Suppressor macrophage treated with lipopolysaccharide for 1 hour (primary cell): Measurements from ENCODE around the gene RELN.
A peak's percentile ranks its signal among the peaks of the same experiment; 100 is the strongest.

Experiments
- DNase-seq, 3 donors: peaks; one replicate each; pipeline ENCODE4 v3.0.0-alpha.2; 2020 to 2022

The RELN gene

DNA sequence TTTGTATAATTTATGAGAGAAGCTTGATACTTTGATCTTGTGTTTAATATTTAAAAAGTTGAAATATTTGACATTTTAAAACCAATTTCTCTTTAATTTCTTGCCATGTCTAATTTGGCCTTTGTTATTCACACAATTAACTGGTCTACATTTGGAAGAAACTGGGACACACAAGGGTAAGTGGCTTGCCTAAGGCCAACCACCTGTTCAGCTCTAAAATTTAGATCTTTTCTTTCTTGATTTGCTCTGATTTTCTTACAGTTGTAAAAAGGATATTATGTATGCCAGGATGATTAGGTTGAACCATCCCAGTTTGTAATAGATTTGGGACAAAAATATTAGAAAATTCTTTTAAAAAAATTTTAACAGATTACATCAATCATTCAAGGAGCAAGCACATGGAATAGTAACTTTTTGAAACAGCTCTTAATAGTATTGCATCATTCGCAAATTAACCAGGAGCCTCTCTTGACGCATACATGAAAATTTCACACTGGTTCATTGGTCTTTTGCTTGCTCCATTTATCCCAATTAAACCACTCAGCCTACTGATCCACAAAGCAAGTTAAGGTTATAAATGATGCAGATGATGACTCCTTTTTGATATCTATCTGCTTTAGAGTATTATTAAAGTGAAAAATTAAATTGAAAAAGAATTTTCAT is 321.0 kb downstream of the RELN start:
- no peak for DNase-seq

DNA sequence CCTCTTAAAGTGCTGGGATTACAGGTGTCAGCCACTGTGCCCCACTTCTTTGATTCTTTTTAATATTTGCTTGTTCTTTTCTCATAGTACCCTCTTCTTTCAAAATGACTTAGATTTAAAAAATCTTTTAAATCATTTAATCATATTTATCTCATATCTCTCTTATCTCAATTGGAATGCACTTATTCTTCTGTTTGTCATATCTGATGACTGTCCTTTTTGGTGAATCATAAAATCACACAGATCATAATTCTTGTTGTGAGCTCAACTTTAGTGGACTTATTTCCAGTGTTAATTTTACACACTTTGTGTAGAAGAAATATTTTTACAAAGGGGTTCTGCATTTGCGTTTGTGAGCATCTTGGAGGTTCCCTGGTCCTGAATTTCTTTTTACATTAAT is 323.1 kb downstream of the RELN start:
- no peak for DNase-seq

DNA sequence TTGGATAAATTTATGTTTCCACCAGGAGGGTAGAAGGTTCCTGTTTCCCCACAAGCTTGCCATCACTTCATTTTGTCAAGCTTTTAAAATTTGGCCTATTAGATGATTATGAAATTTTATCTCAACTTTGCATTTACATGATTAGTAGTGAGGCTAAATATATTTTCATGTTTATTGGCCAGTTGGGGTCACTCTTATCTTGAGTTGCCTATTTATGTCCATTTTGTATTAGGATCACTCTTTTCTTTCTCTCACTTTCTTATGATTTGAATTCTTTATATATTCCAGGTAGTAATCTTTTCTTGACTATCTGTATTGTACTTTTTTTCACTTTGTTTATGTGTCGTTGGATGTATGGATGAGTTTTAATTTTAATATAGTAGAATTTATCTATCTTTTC is 324.9 kb downstream of the RELN start:
- DNase-seq, result no peak

DNA sequence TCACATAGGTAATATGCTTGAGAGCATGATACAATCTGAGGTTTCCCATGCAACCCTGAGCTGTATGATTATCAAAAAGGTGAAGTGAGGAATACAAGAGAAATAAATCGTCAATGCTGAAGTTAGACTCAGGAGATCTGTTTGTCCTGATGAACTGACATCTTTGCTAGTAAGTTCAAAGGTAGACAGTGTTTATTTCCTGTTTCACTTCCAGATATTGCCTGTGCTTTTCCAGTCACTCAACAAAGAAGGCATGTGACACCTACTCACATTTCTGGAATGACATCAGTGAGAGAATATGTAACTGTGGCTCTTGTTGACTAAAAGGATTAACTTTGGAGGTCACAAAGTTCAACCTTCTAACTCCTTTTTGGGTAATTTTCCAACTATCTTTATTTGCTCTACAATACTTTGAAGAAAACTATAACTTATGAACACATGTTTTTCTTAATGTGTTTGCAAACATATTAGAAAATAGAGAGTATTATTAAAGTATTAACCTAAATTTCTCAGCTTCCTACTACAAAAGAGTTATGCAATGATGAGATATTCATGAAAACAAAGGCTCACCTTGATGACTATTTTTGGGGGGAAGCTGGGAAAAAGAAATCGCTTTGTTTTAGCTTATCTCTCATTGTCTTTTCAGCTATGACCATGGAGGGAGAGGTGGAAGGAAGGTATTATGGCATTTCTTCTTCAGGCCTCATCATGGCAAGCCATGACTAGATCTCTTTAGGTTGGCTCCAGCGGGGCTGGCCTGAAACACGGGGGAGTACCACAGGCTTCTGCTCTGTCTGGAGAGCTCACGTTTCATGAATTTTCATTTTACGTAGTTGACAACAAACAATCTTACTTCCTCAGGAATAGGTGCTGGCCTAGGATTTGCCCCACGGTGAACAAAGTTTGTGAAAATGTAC is 328.7 kb downstream of the RELN start:
- peak; percentile 9 to 32 (median 12) for DNase-seq

DNA sequence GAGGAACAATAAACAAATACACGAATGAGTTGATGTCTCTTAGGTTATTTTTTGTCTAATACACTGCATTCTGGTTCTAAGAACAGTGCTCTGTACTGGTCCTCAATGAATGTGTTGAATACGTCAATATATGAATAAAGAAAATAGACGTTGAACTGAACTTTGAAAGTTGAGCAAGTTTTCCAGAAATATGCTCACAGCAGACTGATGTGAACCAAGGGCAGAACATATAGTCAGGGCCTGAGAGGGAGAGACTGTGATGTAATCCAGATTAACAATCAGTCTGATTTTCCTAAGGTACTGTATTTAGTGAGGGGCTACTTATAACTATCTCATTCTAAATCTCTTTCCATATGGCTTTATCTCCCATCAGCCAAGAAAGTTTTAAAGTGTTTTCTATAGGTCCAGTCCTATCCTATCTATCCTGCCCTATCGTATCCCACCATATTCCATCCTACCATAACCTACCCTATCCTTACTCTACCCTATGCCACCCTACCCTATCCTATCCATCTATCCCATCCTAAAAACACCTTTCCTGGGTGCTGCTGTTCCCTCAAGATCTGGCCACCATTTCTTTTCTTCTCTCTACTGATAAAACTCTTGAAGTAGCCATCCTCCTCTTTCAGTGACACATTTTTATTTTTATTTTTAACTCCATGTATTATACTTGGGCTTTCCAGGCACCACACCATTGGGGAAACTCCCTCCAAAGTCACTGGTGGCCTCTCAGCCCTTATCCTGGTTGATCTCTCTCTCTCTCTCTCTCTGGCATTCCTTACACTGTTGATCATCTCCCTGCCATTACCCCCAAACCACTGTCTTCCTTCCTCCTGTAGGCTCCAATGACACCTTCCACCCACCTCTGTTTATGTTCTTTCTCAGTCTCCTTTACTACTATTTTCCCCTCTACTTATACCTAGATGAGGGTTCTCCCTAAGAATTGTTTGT is 331.1 kb downstream of the RELN start:
- DNase-seq, result no peak

DNA sequence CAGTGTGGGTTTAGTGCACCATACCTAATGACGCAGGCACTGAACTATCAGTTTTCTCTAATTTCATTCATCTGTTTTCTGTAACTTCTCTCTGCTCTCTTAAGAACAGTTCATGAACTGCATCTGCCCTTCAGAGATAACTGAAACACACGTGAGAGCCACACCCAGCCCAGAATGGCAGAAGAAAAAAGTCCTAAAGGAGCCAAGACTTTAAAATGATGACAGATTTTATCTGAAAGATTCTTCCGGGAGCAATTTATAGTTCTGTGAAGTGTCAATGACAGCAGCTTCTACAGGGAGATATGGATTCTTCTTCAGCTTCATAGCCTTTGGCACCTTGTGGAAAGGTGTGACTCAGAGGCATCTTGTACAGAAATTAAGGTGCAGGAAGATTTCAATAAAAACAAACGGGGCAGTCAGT is 332.0 kb downstream of the RELN start:
- DNase-seq, result no peak

DNA sequence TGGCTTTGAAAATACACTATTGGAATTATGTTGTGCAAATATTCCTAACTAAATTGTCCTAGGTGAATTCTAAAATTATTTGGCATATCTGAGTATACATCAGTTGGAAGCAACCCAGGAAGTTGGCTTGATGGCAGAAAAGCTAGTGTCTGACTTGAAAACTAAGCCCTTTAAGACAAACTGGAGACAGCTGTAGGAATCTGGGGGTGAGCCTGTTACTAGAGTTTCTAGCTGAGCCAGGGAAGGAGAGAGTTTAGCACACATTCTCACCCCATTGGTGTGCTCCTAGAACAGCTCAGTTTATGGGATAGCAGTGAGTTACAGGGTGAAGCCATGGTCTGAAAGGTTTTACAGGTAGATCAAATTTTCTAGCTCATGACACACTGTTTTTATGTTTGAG is 333.2 kb downstream of the RELN start:
- no peak for DNase-seq

DNA sequence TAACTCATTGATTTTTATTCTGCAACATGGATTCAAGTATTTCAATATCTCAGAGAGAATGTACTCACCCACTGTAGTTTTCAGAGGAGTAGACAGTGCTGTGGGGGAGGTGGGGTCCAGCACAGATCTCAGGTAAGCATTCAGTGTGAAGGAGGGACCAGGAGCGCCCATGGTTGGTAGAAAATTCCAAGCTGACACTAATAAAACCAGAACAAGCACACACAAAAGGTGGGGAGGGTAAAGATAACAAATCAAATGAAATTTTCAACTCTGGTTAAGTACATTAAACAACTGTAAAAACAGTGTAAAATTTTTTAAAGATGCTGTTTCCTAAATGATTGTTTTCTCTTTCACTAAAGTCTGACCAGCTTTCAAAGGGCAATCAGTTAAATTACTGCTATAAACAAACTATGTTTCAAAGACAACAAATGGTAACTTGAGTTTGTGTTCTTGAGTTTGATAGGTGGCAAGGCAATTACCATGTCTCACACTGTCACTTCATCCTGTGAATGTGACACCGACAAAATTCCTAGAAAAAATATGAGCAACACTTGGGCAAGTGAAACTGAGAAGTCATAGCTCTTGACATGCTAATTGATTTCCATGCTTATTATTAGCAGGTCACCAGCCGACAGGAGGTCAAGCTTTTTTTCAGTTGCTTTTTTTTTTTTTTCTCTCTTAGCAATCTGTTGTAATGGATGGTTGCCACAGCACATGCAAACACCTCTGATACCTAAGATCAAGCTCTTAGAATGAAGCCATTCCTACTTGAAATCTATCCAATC is 337.7 kb downstream of the RELN start:
- DNase-seq, result no peak

DNA sequence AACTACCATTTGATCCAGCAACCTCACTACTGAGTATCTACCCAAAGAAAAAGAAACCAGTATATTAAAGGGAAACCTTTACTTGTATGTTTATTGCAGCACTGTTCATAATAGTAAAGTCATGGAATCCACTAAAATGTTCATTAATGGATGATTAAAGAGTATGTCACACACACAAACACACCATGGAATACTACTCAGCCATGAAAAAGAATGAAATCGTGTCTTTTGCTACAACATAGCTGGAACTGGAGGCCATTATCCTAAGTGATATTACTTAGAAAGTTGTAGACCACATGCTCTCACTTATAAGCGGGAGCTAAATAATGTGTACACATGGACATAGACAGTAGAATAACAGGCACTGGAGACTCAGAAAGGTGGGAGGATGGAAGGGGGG is 340.4 kb downstream of the RELN start:
- no peak for DNase-seq

DNA sequence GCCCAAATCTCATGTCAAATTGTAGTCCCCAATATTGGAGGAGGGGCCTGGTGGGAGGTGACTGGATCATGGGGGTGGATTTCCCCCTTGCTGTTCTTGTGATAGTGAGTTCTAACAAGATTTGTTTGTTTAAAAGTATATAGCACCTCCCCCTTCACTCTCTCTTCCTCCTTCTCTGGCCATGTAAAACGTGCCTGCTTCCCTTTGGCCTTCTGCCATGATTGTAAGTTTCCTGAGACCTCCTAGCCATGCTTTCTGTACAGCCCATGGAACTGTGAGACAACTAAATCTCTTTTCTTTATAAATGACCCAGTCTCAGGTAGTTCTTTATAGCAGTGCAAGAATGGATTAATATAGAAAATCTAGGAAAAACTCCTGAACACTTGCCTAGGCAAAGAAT is 341.3 kb downstream of the RELN start:
- DNase-seq, result no peak

DNA sequence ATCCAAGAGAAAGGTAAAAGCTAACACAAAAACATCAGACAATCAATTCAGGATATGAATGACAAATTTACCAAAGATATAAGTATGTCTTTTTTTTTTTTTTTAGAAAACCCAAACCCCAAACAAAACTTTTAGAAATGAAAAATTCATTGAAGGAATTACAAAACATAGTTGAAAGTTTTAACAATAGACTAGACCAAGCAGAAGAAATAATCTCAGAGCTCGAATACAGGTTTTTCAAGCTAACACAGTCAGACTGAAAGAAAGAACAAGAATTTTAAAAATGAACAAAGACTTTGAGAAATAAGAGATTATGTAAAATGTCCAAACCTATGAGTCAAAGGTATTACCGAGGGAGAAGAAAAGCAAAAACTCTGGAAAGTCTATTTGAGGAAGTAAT is 345.1 kb downstream of the RELN start:
- no peak for DNase-seq

DNA sequence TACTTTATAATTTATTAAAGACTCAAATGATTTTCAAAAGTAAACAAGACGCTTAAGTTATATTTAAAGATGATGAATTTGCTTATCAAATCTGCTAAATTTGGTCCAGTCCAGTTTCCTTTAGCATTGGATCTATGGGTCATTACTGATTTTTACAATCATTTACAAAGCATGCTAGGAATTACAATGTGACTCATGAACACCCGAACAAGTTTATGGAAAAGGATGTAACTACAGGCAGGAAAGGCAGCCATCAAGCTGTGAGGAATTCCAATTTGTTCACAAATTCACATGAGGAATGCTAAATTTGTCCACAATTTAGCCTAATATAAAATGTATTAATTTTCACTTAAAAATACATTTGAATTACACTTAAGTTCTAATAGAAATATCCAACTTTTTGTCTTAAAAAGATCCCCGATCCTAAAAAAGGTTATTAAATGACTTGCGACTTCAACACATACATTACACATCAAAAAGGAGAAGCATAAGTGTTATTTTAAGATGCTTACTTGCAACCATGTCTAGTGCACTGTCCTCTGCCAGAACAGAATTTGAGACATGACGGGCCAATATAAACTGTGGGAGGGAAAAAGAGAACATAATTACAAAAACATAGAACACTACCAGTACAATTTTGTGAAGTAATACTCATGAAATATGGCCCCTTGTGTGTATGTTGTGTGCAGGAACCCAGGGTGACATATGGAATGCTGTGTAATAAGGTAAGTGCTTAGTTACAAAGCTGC is 349.3 kb downstream of the RELN start:
- no peak for DNase-seq

DNA sequence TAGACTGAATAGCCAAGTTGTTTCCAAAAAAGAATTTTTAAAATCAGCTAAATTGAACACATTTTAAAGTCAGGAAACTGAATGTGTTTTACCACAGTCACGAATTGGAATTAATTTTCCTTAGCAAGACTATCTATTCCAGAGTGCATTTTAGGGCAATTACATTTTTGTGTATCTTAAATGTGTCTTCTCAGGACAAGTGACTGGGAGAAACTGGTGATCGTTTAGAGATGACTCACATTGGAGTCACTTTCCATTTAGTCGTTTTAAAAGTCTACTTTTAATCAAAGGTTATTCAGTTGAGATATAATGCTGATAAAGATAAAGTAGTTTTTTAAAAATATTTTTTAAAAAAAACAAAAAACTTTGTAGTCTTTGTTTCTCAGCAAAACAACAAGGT is 351.7 kb downstream of the RELN start:
- no peak for DNase-seq

DNA sequence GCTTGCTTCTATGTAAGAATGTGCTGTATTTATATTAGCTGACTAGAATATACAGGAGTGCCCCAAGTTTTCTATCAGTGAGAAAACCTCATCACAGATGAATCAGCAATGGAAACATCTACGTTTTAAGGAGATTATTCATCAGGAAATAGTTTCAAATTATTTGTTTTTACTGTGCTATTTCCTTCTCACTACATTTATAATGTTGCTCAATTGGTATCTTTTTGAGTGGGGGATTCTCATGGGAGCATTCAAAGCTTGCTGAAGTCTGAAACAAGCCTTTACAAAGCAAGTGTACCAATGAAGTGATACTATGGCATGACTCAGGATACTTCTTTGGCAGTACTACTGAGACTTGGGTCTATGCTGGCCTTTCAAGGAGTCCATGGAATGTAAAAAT is 352.4 kb downstream of the RELN start:
- DNase-seq, result no peak

DNA sequence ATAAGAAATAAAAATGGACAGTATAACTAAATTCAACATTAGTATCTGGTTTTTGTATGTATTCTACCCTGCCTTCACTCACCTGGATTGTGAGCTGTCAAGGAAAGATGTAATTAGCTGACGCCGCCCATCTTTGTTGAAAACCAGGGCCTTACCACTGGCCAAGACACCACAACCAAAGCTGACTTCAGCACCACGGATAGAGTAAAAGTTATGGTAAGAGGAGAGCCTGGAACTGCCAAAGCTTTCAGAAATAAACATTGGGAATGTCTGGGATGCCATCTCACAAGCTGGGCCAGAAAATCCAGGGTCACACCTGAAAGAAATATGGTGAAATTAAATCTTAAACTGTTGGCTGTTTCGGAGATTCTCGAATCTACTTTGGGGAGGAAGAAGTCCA is 353.3 kb downstream of the RELN start:
- no peak for DNase-seq

DNA sequence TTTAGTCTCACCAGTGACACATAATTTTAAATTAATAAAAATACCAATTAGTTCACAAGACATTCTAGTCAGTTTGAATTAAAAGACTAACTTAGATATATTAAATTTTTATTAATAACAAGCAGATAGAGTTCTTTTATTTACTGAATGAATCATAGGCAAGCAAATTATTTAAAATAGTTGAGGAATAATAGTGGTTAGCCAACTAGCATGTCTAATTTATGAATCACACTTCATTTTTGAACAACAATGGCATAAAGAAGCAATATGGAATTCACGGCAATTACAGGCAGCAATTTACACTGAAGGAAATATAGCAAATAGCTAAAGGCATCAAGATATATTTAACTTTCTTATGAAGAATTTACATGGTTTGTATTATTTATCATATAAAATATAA is 356.5 kb downstream of the RELN start:
- DNase-seq, result no peak

DNA sequence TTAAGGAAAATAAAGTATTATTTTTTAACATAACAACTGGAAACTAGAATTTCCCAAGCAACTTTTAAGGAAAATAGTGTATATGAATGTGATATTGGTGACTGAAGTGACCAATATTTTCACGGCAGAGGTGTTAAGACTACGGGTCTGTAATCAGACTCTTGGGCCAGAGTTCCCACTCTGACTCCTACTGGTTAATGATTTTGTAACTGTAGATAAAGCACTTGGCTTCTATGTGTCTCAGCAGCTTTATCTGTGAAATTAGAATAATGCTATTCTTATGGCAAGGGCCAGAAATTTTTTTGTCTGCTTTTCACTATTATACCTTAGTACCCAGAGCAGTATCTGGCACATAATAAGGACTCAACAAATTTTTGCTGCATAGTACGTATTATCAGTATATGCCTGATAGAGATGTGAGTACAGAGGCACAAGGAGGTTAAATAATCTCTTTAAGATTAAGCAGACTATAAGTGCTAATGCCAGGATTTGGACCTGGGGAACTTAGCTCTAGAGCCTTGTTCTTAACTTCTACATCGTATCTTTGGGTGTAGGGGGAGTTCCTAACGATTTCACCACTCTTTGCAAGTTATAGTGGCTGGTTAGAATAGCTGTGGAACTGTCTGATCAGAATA is 357.3 kb downstream of the RELN start:
- no peak for DNase-seq

DNA sequence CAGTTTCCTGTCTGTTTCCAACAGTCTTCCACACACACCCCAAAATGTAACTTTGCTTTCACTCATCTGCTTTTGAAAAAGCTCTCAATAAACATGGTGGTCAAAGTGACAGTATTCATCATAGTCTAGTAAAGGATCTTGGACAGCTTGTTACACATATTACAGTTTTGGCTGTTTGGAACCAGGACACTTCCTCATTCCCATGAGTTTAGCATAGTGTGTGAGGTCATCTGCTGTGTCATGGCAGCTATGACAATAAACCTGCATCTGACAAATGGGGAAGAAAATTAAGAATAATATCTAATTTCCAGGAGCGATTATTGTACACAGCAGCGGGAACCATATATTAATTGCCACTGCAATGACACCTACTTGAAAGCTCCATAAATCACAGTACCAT is 359.1 kb downstream of the RELN start:
- DNase-seq, result peak; percentile 6 to 28 (median 18)

DNA sequence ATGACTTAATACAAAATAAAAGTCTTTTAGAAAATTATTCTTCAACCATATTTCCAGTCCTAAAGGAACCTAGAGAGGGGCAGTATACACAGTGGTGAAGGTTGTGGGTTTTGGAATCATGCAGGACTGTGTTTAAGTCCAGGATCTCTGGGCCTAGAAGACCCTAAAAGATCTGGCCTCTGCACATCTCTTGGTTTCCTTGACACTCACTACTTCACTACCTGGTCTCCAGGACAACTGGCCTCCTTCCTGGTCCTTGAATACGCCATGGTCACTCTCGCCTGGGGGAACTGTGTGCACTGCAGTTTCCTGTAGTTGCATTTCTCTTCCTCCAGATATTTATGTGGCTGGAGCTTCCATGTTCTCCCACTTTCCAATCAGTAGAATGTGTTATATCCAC is 360.7 kb downstream of the RELN start:
- DNase-seq, result no peak

DNA sequence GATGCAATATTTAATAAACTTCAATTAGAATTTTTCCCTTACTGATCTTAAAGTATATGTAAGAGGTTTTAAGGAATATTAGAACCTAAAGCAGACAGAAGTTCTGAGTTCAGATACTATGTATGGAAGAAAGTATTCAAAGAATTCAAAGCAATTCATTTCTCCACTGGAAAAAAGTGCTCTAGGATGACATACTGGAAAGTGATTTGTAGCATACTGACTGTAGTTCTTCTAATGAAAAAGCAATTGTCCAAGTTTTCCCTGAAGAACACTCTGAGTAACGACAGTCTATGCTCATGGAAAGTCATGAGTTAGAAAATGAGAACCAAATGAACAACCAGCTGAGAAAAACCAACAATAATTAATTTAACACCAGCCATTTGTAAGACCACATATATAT is 362.7 kb downstream of the RELN start:
- DNase-seq, result no peak

DNA sequence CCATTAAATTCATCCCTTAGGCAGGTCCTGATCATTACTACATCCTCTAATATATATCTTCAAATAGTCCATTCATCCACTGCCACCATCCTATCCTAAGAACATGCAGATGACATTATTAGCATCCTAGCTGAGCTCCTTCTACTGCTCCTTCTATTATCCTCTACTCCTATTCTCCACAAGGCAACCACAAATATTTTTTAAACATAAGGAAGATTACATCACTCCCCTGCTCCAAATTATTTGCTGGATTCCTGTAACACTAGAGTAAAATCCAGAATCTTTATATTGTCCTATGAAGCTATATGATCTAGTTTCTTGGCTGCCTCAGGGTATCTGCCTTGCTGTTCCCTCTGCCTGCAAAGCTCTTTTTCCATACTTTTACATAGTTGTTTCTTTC is 367.2 kb downstream of the RELN start:
- DNase-seq, result no peak
